ENCODE results near the gene ANKRD23.

ANKRD23 gene

GRCh38 chr2:96846825-96847224, 3.0 kb upstream of the ANKRD23 start:
- no peak for TF ChIP-seq TAF1 (IDR thresholded peaks at IDR 0.05; ENCODE audit: borderline replicate concordance, insufficient read depth, low read length)
- no peak for TF ChIP-seq FOXP2 (optimal IDR thresholded peaks at IDR 0.05; ENCODE audit: borderline replicate concordance, extremely low read depth, extremely low read length, insufficient read depth)
- no peak for TF ChIP-seq REST (IDR thresholded peaks at IDR 0.05; ENCODE audit: insufficient read depth in 1 of 2, low read depth in 2 of 2, low read length in 2 of 2)
- no peak for TF ChIP-seq SIN3A (IDR thresholded peaks at IDR 0.05; ENCODE audit: borderline replicate concordance, insufficient read depth, low read length)
- no peak for TF ChIP-seq POLR2AphosphoS5 (IDR thresholded peaks at IDR 0.05; ENCODE audit: low read depth, low read length)

GRCh38 chr2:96844405-96844808, 586 bp upstream of the ANKRD23 start:
- TF ChIP-seq REST (IDR thresholded peaks at IDR 0.05; ENCODE audit: insufficient read depth in 1 of 2, low read depth in 2 of 2, low read length in 2 of 2) (no peak), SIN3A (IDR thresholded peaks at IDR 0.05; ENCODE audit: borderline replicate concordance, insufficient read depth, low read length) (no peak), FOXP2 (optimal IDR thresholded peaks at IDR 0.05; ENCODE audit: borderline replicate concordance, extremely low read depth, extremely low read length, insufficient read depth) (no peak)

GRCh38 chr2:96842600-96842999, 1.2 kb downstream of the ANKRD23 start:
- TF ChIP-seq SIN3A (IDR thresholded peaks at IDR 0.05; ENCODE audit: borderline replicate concordance, insufficient read depth, low read length) (no peak), REST (IDR thresholded peaks at IDR 0.05; ENCODE audit: insufficient read depth in 1 of 2, low read depth in 2 of 2, low read length in 2 of 2) (no peak), TAF1 (IDR thresholded peaks at IDR 0.05; ENCODE audit: borderline replicate concordance, insufficient read depth, low read length) (no peak), FOXP2 (optimal IDR thresholded peaks at IDR 0.05; ENCODE audit: borderline replicate concordance, extremely low read depth, extremely low read length, insufficient read depth) (no peak), POLR2AphosphoS5 (IDR thresholded peaks at IDR 0.05; ENCODE audit: low read depth, low read length) (no peak)

- TF ChIP-seq FOXP2 (optimal IDR thresholded peaks at IDR 0.05; ENCODE audit: borderline replicate concordance, extremely low read depth, extremely low read length, insufficient read depth) (no peak), REST (IDR thresholded peaks at IDR 0.05; ENCODE audit: insufficient read depth in 1 of 2, low read depth in 2 of 2, low read length in 2 of 2) (no peak), POLR2AphosphoS5 (IDR thresholded peaks at IDR 0.05; ENCODE audit: low read depth, low read length) (no peak), TAF1 (IDR thresholded peaks at IDR 0.05; ENCODE audit: borderline replicate concordance, insufficient read depth, low read length) (no peak), SIN3A (IDR thresholded peaks at IDR 0.05; ENCODE audit: borderline replicate concordance, insufficient read depth, low read length) (no peak)
Observed at GRCh38 chr2:96841701-96842495, 1.9 kb downstream of the ANKRD23 start.

Measured in PFSK-1 (cell line).